Lower leg skin (tissue), 4 donors: ENCODE results near the gene IP6K1. TPM values are rescaled to one million over a fixed set of nuclear protein-coding genes. Genes with fewer than 3 reads are reported as not detected.

Source experiments
- DNase-seq, 2 donors: peaks; one replicate each; pipeline ENCODE4 v3.0.0-alpha.2; 2019; ENCODE audit warnings: low spot score in 2 of 2
- H3K4me3 ChIP-seq: fragments of 200-600 bp; sonication (generic); 2 replicates; pipeline ENCODE4 v1.5.1; 2017; ENCODE audit warnings: mild to moderate bottlenecking, low read depth; ENCODE audit not compliant: poor library complexity, severe bottlenecking
- POLR2A ChIP-seq, 2 donors: fragments of 450-650 bp; IDR thresholded peaks; one replicate each; pipeline ENCODE4 v1.6.1; 2016 to 2017; ENCODE audit warnings: antibody characterized with exemption in 2 of 2, mild to moderate bottlenecking in 1 of 2, moderate library complexity in 1 of 2
- WGBS, 2 donors: methylation state at CpG; one replicate each; pipeline ENCODE4 v1.1.5; 2018; 5-methylcytosine and 5-hydroxymethylcytosine counted together
- intact Hi-C: fragments of 100-400 bp; cut with DNase I; formaldehyde crosslinking; loops from one replicate; pipeline ENCODE4 v1.15.0; 2023; ENCODE audit warnings: low total_unique reads
- total RNA-seq, 4 donors: library from RNA; depleted of rRNA; stranded (reverse); fragments of >200 nt; gene quantifications; one replicate each; pipeline ENCODE4 v1.1.0, GENCODE V29; 2016
- TF ChIP-seq, protein P1 (sequence below), 3 donors: fragments of 450-650 bp; IDR thresholded peaks; one replicate each; pipeline ENCODE4 v1.5.1; 2016; ENCODE audit warnings: antibody characterized with exemption in 3 of 3, mild to moderate bottlenecking in 3 of 3, moderate library complexity in 2 of 3

IP6K1 gene
- total RNA-seq, 4 donors from 2014 or later: 44.1 to 56.5 (median 51.6) TPM

DNA sequence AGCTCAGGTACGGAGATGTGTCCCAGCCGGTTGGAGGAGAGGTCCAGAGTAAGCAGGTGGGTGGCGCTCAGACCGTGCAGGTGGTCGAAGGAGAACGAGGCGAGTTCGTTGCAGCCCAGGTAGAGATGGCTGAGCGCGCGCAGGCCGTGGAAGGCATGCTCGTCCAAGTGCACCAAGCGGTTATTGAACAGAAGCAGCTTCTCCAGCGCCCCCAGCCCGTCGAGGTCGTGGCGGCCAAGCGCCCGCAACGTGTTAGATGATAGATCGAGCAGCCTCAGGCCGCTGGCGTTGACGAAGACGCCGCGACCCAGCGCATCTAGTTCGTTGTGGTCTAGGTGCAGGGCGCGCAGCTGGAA, 67.5 kb downstream of the IP6K1 start:
- intact Hi-C loops: no loop called here
- H3K4me3 ChIP-seq: peak overlapping the region; percentile 1
- no peak for DNase-seq
- no peak for TF ChIP-seq POLR2A (IDR thresholded peaks at IDR 0.05)
- TF ChIP-seq, protein P1, sequence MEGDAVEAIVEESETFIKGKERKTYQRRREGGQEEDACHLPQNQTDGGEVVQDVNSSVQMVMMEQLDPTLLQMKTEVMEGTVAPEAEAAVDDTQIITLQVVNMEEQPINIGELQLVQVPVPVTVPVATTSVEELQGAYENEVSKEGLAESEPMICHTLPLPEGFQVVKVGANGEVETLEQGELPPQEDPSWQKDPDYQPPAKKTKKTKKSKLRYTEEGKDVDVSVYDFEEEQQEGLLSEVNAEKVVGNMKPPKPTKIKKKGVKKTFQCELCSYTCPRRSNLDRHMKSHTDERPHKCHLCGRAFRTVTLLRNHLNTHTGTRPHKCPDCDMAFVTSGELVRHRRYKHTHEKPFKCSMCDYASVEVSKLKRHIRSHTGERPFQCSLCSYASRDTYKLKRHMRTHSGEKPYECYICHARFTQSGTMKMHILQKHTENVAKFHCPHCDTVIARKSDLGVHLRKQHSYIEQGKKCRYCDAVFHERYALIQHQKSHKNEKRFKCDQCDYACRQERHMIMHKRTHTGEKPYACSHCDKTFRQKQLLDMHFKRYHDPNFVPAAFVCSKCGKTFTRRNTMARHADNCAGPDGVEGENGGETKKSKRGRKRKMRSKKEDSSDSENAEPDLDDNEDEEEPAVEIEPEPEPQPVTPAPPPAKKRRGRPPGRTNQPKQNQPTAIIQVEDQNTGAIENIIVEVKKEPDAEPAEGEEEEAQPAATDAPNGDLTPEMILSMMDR (IDR thresholded peaks at IDR 0.05): no peak
- WGBS, 2 donors: 8 to 17% methylated on average over 27 to 33 of the region's 33 CpGs

DNA sequence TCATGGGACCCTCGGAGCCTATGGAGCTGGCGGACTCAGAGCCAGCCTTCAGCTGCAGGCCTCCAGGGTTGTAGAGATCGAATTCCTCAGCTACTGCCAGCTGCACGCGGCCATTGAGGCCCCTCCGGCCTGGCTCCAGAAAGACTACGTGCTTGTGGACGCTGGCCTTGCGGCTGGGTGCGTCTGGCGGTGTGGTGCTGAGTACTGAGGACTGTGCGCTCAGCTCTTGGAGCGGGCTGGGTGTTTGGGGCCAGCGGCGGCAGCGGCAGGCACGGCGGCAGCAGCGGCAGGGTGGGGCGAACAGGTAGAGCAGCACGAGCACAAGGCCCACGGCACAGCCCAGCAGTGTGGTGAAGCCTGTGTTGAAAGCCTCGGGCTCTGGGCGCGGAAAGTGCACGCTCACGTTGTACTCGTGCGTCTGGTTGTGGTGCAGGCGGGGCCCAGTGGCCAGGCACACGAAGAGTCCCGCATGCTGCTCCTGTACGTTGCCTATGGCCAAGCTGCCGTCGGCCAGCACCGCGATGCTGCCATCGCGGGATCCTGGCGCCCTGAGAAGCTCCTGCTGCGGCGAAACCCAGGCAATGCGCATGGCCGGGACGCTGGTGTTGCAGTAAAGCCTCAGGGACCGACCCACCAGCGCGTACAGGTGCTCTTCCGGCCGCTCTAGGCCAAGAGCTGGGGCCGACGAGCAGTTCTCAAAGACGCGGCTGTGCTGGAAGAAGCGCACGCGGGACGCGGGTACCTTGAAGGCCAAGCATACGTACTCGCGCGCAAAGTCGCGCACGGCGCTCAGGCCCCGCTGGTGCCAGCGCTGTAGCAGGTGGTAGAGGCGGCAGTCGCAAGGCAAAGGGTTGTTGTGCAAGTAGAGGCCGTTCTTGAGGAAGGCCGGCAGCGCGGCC, 68.1 kb downstream of the IP6K1 start:
- 57 to 61% methylated on average over 61 to 65 of the region's 75 CpGs for WGBS, 2 donors

DNA sequence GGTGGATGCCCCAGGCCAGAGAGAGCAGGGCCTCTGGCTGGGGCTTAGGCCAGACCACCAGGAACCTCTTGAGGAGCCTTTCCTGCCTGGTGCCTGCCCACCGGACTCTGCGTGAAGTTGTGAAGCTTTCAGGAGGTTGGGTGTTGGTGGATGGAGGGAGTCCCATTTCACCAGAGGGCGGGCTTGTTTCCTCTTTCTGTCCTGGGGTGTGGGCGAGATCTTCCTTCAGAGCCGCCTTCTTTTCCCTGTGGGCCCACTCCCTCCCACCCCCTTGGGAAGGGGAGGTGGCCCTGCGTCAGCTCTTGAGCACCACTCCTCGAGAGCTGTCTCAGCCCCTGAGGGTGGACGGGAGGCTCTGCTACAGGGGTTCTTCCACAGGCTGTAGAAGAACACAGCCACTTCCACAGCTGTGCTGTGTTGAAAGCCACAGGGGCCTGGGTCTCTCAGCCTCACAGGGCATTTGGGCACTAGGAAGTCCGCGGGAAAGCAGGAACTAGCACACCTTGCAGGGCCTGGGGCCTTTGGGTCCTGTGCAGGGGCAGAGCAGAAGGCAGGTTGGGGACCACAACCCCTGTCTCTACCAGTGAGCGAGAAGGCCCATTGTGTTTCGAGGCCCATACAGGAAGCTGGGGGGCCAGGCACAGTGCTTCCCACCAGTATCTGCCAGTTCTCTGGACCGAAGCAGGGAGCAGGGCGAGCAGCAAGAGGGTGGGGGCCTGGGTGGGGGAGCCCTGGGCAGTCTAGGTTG, 69.0 kb downstream of the IP6K1 start:
- no peak overlapping the region for H3K4me3 ChIP-seq
- no peak for TF ChIP-seq POLR2A (IDR thresholded peaks at IDR 0.05)
- TF ChIP-seq, protein P1 (IDR thresholded peaks at IDR 0.05): no peak
- WGBS, 2 donors: 75 to 87% methylated on average over 10 to 12 of the region's 14 CpGs
- DNase-seq: peak in 1 of 2 donors; percentile 82
- intact Hi-C loops: no loop called here

More for the DNA sequence above, 68.1 kb downstream of the IP6K1 start:
- no peak for DNase-seq
- no peak overlapping the region for H3K4me3 ChIP-seq
- TF ChIP-seq, protein P1 (IDR thresholded peaks at IDR 0.05): no peak
- no peak for TF ChIP-seq POLR2A (IDR thresholded peaks at IDR 0.05)
- intact Hi-C loops: no loop called here

DNA sequence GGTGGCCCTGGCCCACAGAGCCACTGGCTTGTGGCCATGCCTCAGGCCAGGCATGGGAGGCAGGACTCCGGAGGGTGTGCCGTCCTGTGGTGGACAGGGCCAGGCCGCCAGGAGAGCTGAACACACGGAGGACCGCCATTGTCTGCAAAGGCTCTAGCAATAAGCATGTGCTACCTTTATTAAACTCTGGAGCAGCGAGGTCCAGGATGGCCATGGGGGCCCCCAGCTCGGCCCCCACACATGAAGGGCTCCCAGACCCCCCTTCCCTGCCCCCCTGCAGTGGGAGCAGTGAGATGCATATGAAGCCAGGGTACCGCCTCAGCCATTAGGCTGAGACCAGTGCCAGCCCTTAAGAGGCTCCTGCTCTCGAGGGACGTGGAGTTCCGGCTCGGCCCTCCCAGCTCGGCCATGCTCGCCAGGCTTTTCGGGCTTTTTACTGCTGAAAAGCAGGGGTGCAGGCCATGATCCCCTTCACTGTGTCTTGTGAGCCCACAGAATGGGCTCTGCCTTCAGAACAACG, 69.6 kb downstream of the IP6K1 start:
- TF ChIP-seq, protein P1 (IDR thresholded peaks at IDR 0.05): no peak
- no peak for TF ChIP-seq POLR2A (IDR thresholded peaks at IDR 0.05)
- no peak overlapping the region for H3K4me3 ChIP-seq
- DNase-seq: peak in 1 of 2 donors; percentile 65
- intact Hi-C loops: no loop called here
- 80 to 86% methylated on average over 7 to 15 of the region's 16 CpGs for WGBS, 2 donors

DNA sequence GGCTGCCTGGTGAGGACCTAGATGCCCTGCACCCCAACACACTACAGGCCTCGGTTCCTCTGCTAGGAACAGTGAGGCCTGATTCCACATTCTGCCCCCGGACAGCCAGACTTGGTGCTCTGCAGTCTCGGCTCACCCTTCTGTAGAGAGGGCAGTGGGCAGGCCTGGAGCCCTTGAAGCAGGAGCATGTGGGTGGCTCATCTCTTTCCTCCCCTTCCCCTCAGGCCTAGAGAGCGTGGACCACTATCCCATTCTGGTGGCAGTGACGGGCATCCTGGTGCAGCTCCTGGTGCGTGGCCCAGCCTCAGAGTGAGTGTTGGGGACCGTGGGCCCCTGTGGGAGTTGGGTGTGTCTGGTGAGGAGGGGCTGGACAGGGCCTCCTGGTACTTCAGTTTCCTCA, 70.2 kb downstream of the IP6K1 start:
- no peak overlapping the region for H3K4me3 ChIP-seq
- 89 to 92% methylated on average over 6 to 7 of the region's 7 CpGs for WGBS, 2 donors
- TF ChIP-seq, protein P1 (IDR thresholded peaks at IDR 0.05): no peak
- no peak for TF ChIP-seq POLR2A (IDR thresholded peaks at IDR 0.05)
- intact Hi-C loops: no loop called here
- no peak for DNase-seq
